Sigmoid colon (tissue), 7 donors: ENCODE measurements around the gene IL6R. TPM values are rescaled to one million over a fixed set of nuclear protein-coding genes. Genes with fewer than 3 reads are reported as not detected.

Source experiments
- DNase-seq: peaks from one replicate; pipeline ENCODE4 v3.0.0-alpha.2; 2019
- H3K27ac ChIP-seq, 4 donors: fragments of 200-600 bp; sonication (generic); one replicate each; pipeline ENCODE4 v1.5.1; 2016 to 2019; ENCODE audit warnings: mild to moderate bottlenecking in 1 of 4
- H3K27me3 ChIP-seq, 3 donors: fragments of 200-600 bp; sonication (generic); one replicate each; pipeline ENCODE4 v1.5.1; 2019; ENCODE audit warnings: mild to moderate bottlenecking in 1 of 3
- H3K36me3 ChIP-seq, 4 donors: fragments of 200-600 bp; sonication (generic); one replicate each; pipeline ENCODE4 v1.5.1; 2016 to 2019
- H3K4me1 ChIP-seq, 4 donors: fragments of 200-600 bp; sonication (generic); one replicate each; pipeline ENCODE4 v1.5.1; 2017 to 2019
- H3K4me3 ChIP-seq, 4 donors: fragments of 200-600 bp; sonication (generic); one replicate each; pipeline ENCODE4 v1.5.1; 2017 to 2019; ENCODE audit warnings: mild to moderate bottlenecking in 2 of 4, moderate library complexity in 1 of 4
- H3K9me3 ChIP-seq, 4 donors: fragments of 200-600 bp in 3 of 4; sonication (generic) in 3 of 4; one replicate each; pipeline versions ENCODE4 v1.5.1 to v1.6.1; 2013 to 2019
- CTCF ChIP-seq, 4 experiments: fragments of 450-650 bp in 3 of 4; fragments of 200-600 bp in 1 of 4; IDR thresholded peaks; one replicate each; pipeline ENCODE4 v1.5.1; 2016 to 2019; ENCODE audit warnings: antibody characterized with exemption in 4 of 4, mild to moderate bottlenecking in 3 of 4, moderate library complexity in 2 of 4
- EP300 ChIP-seq, 4 donors: sonication (generic); formaldehyde crosslinking; IDR thresholded peaks; one replicate each; pipeline ENCODE4 v1.6.1; 2017; ENCODE audit warnings: antibody characterized with exemption in 4 of 4
- POLR2A ChIP-seq, 2 donors: fragments of 450-650 bp; IDR thresholded peaks; one replicate each; pipeline ENCODE4 v1.6.1; 2016; ENCODE audit warnings: antibody characterized with exemption in 2 of 2, mild to moderate bottlenecking in 2 of 2, moderate library complexity in 2 of 2
- POLR2AphosphoS5 ChIP-seq, 4 donors: sonication (generic); formaldehyde crosslinking; IDR thresholded peaks; one replicate each; pipeline ENCODE4 v1.6.1; 2017; ENCODE audit warnings: antibody characterized with exemption in 4 of 4
- WGBS, 2 donors: extraction: QIAGEN DNeasy Blood & Tissue Kit; methylation state at CpG; one replicate each; pipeline ENCODE4 v1.1.7; 2013; 5-methylcytosine and 5-hydroxymethylcytosine counted together
- intact Hi-C: fragments of 100-400 bp; cut with DNase I; formaldehyde crosslinking; loops from one replicate; pipeline ENCODE4 v1.15.1; 2023
- polyA plus RNA-seq, 3 donors: library from polyadenylated mRNA; stranded (reverse); fragments of 200-250 nt; gene quantifications; one replicate each; pipeline ENCODE4 v1.2.3, GENCODE V29; 2013
- total RNA-seq, 4 donors: library from RNA; depleted of rRNA; stranded (reverse); fragments of >200 nt; gene quantifications; one replicate each; pipeline ENCODE4 v1.1.0, GENCODE V29; 2016
- donor health status: healthy with polysubstance abuse.
- donor health status: Bipolar disorder and iron deficiency.
- donor health status: healthy.

IL6R gene
- total and polyA plus RNA-seq, 7 donors = 3.0 to 40.2 (median 22.9) TPM

DNA sequence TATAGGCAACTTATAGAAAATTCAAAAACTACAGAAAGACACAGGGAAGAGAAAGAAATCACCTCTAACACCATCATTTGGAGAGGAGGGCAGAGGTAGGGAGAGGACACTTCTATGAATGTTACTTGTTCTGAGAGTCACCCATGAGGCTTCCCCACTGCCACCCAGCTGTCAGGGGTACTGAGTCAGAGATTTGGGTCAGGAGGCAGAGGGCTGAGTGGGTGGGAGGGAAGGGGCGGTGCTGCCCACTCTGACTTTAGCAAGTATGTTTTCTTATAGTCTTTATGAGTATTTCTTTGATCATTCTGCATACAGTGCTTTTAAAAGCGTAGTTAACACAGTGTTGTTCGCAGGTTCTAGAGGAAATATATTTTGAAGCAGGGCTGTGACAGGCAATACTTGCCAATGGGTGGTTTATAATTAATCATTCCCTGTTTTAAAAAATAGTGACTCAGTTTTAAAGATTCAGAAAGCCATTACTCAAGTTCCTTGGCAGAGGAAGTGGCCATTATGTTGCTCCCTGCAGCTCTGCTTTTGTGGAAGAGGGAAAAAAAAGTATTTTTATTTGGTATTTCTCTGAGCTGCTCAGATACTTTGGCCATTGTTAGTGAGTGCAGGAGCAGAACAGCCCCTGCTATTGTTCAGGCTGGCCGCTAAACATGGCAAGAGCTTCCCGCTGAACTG, 18.3 kb downstream of the IL6R start:
- intact Hi-C loops = no loop called here
- TF ChIP-seq POLR2AphosphoS5 (IDR thresholded peaks at IDR 0.05) = peak in 3 of 4 donors; percentile 21 to 30 (median 24)
- no peak for TF ChIP-seq CTCF (IDR thresholded peaks at IDR 0.05)
- Histone ChIP-seq H3K27ac (peak overlapping the region; percentile 93 to 99 (median 98)), H3K4me1 (peaks cover 0 to 97% (median 85%) of the 10 kb centered on the region in 4 donors), H3K27me3 (no peaks in the 10 kb centered on the region), H3K9me3 (no peaks in the 10 kb centered on the region), H3K4me3 (no peak overlapping the region), H3K36me3 (no peaks in the 10 kb centered on the region)
- 63 to 77% methylated on average over 5 of the region's 5 CpGs for WGBS, 2 donors
- DNase-seq = no peak

DNA sequence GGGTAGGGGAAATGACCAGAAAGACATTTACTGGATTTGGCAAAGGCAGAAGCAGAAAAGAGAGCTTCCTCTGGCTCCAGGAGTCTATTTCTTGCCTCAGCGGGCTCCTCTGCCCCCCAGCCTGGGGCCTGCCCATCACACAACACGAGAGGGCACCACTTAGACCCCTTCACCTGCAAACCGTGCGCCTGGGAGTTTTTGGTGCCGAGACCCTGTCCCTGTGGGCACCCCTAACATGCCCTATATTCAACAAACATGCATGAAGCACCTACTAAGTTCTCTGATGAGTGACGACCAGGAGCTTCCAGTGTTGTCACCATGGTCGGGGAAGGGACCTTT, 18.8 kb downstream of the IL6R start:
- peaks cover 0 to 97% (median 85%) of the 10 kb centered on the region in 4 donors for H3K4me1 ChIP-seq
- no peak for DNase-seq
- no peaks in the 10 kb centered on the region for H3K9me3 ChIP-seq
- no peak overlapping the region for H3K4me3 ChIP-seq
- peak overlapping the region; percentile 93 to 99 (median 98) for H3K27ac ChIP-seq
- H3K27me3 ChIP-seq = no peaks in the 10 kb centered on the region
- intact Hi-C loops = no loop called here
- H3K36me3 ChIP-seq = no peaks in the 10 kb centered on the region
- no peak for TF ChIP-seq POLR2AphosphoS5 (IDR thresholded peaks at IDR 0.05)
- no peak for TF ChIP-seq CTCF (IDR thresholded peaks at IDR 0.05)
- no peak for TF ChIP-seq POLR2A (IDR thresholded peaks at IDR 0.05)
- TF ChIP-seq EP300 (IDR thresholded peaks at IDR 0.05) = no peak
- 84 to 91% methylated on average over 7 of the region's 7 CpGs for WGBS, 2 donors

- TF ChIP-seq POLR2AphosphoS5 (IDR thresholded peaks at IDR 0.05) (no peak), POLR2A (IDR thresholded peaks at IDR 0.05) (no peak), CTCF (IDR thresholded peaks at IDR 0.05) (no peak), EP300 (IDR thresholded peaks at IDR 0.05) (no peak)
- no peak for DNase-seq
- no peak overlapping the region for H3K4me3 ChIP-seq
- no peaks in the 10 kb centered on the region for H3K27me3 ChIP-seq
- H3K36me3 ChIP-seq = peaks cover 0 to 1% (median 0%) of the 10 kb centered on the region in 4 donors
- H3K9me3 ChIP-seq = no peaks in the 10 kb centered on the region
- peak overlapping the region in 3 of 4 donors; percentile 93 to 99 (median 99) for H3K27ac ChIP-seq
- 53 to 76% methylated on average over 6 of the region's 6 CpGs for WGBS, 2 donors
- H3K4me1 ChIP-seq = peaks cover 0 to 97% (median 85%) of the 10 kb centered on the region in 4 donors
- intact Hi-C loops = no loop called here
Observed at GRCh38 chr1:154425172-154425571, 20.0 kb downstream of the IL6R start.

GRCh38 chr1:154427173-154428139, 22.3 kb downstream of the IL6R start:
- Histone ChIP-seq H3K4me1 (peaks cover 0 to 97% (median 84%) of the 10 kb centered on the region in 4 donors), H3K27ac (peak overlapping the region; percentile 91 to 99 (median 96))

More at GRCh38 chr1:154427173-154428139, 22.3 kb downstream of the IL6R start:
- Histone ChIP-seq H3K4me3 (no peak overlapping the region), H3K36me3 (peaks cover 0 to 7% (median 2%) of the 10 kb centered on the region in 4 donors), H3K9me3 (no peaks in the 10 kb centered on the region), H3K27me3 (no peaks in the 10 kb centered on the region)
- DNase-seq = peak; percentile 95
- 27 to 62% methylated on average over 8 of the region's 8 CpGs for WGBS, 2 donors
- intact Hi-C loops = no loop called here
- peak; percentile 26 to 81 (median 76) for TF ChIP-seq EP300 (IDR thresholded peaks at IDR 0.05)
- no peak for TF ChIP-seq CTCF (IDR thresholded peaks at IDR 0.05)
- TF ChIP-seq POLR2AphosphoS5 (IDR thresholded peaks at IDR 0.05) = peak; percentile 72 to 85 (median 84)
